HCT116 (cell line): Measurements from ENCODE around the gene OR51D1.

ENCODE experiments used
- ATF3 ChIP-seq: IDR thresholded peaks from 2 replicates; pipeline ENCODE4 v1.6.1; 2012
- CEBPB ChIP-seq: IDR thresholded peaks from 2 replicates; pipeline ENCODE4 v1.6.1; 2012; ENCODE audit warnings: low read depth
- CTCF ChIP-seq, 3 experiments: fragments of 200-600 bp in 1 of 3; sonication (generic) in 1 of 3; IDR thresholded peaks in 2 of 3; conservative IDR thresholded peaks in 1 of 3; 2 replicates each; pipeline ENCODE4 v1.5.1; 2012 to 2017; ENCODE audit warnings: low read depth in 2 of 3, low read length in 2 of 3, antibody characterized with exemption in 1 of 3, borderline replicate concordance in 1 of 3, control low read depth in 1 of 3, mild to moderate bottlenecking in 1 of 3, mixed read lengths in 1 of 3, mixed run types in 1 of 3, moderate library complexity in 1 of 3; ENCODE audit not compliant: insufficient read depth in 1 of 3
- EZH2 ChIP-seq: fragments of 200-600 bp; sonication (generic); IDR thresholded peaks from 2 replicates; pipeline ENCODE4 v1.6.1; 2017; ENCODE audit warnings: antibody characterized with exemption, mixed run types
- MAX ChIP-seq: IDR thresholded peaks from 2 replicates; pipeline ENCODE4 v1.6.1; 2012
- POLR2A ChIP-seq: IDR thresholded peaks from 2 replicates; pipeline ENCODE4 v1.7.0; 2011; ENCODE audit warnings: borderline replicate concordance; ENCODE audit not compliant: insufficient read depth, insufficient read length; ENCODE audit errors: extremely low read depth
- POLR2AphosphoS5 ChIP-seq: IDR thresholded peaks from 2 replicates; pipeline ENCODE4 v1.6.1; 2011; ENCODE audit warnings: mild to moderate bottlenecking, low read depth, low read length, moderate library complexity
- RAD21 ChIP-seq: IDR thresholded peaks from 2 replicates; pipeline ENCODE4 v1.6.1; 2012; ENCODE audit warnings: low read depth, mild to moderate bottlenecking
- REST ChIP-seq: IDR thresholded peaks from 2 replicates; pipeline ENCODE4 v1.6.1; 2012; ENCODE audit warnings: low read depth
- SIN3A ChIP-seq: IDR thresholded peaks from 2 replicates; pipeline ENCODE4 v1.6.1; 2012; ENCODE audit warnings: low read depth
- SRF ChIP-seq: IDR thresholded peaks from 2 replicates; pipeline ENCODE4 v1.6.1; 2012; ENCODE audit warnings: low read depth
- YY1 ChIP-seq: IDR thresholded peaks from 2 replicates; pipeline ENCODE4 v1.6.1; 2011; ENCODE audit warnings: low read length, low read depth, moderate library complexity, mild to moderate bottlenecking; ENCODE audit not compliant: insufficient replicate concordance; ENCODE audit errors: extremely low read depth
- ZFX ChIP-seq: fragments of 450-650 bp; IDR thresholded peaks from 2 replicates; pipeline ENCODE4 v1.6.1; 2017
- ZNF274 ChIP-seq: fragments of 200-500 bp; sonication (Bioruptor generic); IDR thresholded peaks from 2 replicates; pipeline ENCODE4 v1.6.1; 2014; ENCODE audit warnings: mild to moderate bottlenecking, low read depth, low read length, inconsistent platforms

GRCh38 chr11:4658629-4659445, 21.6 kb downstream of the OR51D1 start:
- TF ChIP-seq CTCF (IDR thresholded peaks at IDR 0.05 in 2 of 3, conservative IDR thresholded peaks at IDR 0.05 in 1 of 3; ENCODE audit: borderline replicate concordance in 1 of 3, insufficient read depth in 1 of 3, low read depth in 2 of 3, low read length in 2 of 3) = no peak
- TF ChIP-seq POLR2A = no peak
- TF ChIP-seq YY1 = no peak
- TF ChIP-seq SRF = no peak
- TF ChIP-seq SIN3A = no peak
- no peak for TF ChIP-seq EZH2
- no peak for TF ChIP-seq RAD21
- no peak for TF ChIP-seq REST
- TF ChIP-seq CEBPB = no peak
- no peak for TF ChIP-seq ZNF274
- TF ChIP-seq ATF3 = no peak
- TF ChIP-seq ZFX = no peak
- TF ChIP-seq POLR2AphosphoS5 = no peak
- no peak for TF ChIP-seq MAX
